ENCODE results near the gene DPAGT1. TPM values are rescaled to one million over a fixed set of nuclear protein-coding genes. Genes with fewer than 3 reads are reported as not detected.

DPAGT1 gene
- polyA plus RNA-seq, 1 donor from 2014 or later = 34.7 TPM

DNA sequence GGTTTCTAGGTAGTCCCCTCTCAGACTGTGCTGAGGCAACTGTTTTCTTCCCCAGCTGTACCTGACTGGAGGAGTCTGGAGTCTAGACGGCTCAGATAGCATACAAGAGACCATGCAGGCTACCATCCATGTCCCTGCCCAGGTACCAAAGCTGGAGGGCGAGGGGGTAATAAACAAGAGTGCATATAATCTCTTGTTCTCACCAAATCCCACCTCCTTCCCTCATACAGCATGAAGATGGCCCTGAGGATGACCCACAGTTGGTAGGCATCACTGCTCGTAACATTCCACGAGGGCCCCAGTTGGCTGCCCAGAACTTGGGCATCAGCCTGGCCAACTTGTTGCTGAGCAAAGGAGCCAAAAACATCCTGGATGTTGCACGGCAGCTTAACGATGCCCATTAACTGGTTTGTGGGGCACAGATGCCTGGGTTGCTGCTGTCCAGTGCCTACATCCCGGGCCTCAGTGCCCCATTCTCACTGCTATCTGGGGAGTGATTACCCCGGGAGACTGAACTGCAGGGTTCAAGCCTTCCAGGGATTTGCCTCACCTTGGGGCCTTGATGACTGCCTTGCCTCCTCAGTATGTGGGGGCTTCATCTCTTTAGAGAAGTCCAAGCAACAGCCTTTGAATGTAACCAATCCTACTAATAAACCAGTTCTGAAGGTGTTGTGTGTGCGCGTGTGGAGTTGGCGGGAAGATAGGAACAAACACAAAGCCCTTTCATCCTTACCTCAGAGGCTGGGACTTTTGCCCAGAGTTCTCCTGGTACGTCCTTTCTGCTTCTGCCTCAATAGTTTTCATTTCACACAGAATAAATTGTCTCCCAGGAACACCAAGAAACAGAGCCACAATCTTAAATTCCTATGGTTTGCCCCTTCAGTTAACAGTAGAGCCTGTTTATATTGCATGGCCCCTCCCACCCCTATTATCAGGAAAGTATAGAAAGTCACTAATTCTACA, 8.5 kb downstream of the DPAGT1 start:
- Mint-ChIP-seq H3K9me3 (no peaks in the 10 kb centered on the region), H3K36me3 (no peaks in the 10 kb centered on the region), H3K27ac (peak overlapping the region in 2 of 3 donors; percentile 88 to 96), H3K27me3 (peaks cover 2% of the 10 kb centered on the region), H3K4me1 (peaks cover 19 to 28% (median 27%) of the 10 kb centered on the region in 3 donors), H3K4me3 (peak overlapping the region; percentile 81 to 96 (median 94))

DNA sequence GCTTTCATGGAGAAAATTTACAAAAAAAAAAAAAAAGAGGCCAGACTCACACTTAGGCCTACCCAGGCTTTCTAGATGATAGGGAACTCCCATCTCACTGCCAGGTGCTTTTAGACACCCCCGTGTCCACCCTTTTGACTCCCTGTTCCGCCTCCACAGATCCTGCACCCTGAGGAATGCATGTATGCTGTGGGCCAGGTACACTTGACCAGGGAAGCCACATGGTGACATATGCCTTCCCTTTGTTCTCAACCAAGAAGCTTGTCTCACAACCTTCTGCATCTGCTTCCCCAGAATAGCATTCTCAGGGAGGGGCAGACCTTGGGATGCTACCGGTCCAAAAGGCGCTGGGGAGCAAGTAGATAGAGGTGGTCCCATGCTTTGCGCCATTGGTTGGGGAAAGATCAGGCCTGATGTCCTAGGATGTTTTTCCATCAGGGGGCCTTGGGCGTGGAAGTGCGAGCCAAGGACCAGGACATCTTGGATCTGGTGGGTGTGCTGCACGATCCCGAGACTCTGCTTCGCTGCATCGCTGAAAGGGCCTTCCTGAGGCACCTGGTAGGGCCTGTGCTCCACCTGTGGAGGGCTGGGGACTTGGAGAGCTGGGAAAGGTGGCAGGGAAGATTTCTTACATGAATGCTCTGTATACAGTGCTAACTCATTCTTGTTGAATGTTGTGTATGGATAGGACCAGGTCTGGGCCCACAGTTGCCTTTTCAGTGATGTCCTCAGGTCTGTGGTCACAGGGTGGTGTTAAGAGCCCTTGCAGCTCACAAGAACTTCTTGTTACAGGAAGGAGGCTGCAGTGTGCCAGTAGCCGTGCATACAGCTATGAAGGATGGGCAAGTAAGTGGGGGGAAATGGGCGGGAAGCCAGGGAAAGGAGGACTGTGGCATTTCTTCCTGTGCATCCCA, 9.4 kb downstream of the DPAGT1 start:
- H3K36me3 Mint-ChIP-seq = no peaks in the 10 kb centered on the region
- peaks cover 2% of the 10 kb centered on the region for H3K27me3 Mint-ChIP-seq
- H3K4me3 Mint-ChIP-seq = peak overlapping the region in 1 of 4 donors; percentile 81
- peak overlapping the region in 1 of 3 donors; percentile 88 for H3K27ac Mint-ChIP-seq
- no peaks in the 10 kb centered on the region for H3K9me3 Mint-ChIP-seq
- H3K4me1 Mint-ChIP-seq = peaks cover 19 to 26% (median 23%) of the 10 kb centered on the region in 3 donors

DNA sequence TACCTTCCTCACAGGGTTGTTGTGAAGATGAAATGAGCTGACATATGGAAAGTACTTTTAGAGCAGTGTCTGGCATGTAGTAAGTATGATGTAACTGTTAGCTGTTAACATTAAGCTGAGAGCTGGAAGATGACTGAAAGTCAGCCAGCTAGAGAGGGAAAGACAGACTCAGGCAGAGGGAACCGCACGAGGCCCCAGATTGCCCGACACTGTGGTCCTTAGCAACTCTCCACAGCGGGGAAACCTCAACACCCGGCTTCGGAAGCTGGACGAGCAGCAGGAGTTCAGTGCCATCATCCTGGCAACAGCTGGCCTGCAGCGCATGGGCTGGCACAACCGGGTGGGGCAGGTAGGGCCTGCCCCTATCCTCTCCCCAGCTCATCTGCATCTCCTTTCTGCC, 10.5 kb downstream of the DPAGT1 start:
- H3K9me3 Mint-ChIP-seq = no peaks in the 10 kb centered on the region
- no peak overlapping the region for H3K27ac Mint-ChIP-seq
- H3K4me3 Mint-ChIP-seq = peak overlapping the region in 1 of 4 donors; percentile 35
- H3K27me3 Mint-ChIP-seq = peaks cover 2% of the 10 kb centered on the region
- no peaks in the 10 kb centered on the region for H3K36me3 Mint-ChIP-seq
- H3K4me1 Mint-ChIP-seq = peaks cover 15 to 22% (median 18%) of the 10 kb centered on the region in 3 donors

DNA sequence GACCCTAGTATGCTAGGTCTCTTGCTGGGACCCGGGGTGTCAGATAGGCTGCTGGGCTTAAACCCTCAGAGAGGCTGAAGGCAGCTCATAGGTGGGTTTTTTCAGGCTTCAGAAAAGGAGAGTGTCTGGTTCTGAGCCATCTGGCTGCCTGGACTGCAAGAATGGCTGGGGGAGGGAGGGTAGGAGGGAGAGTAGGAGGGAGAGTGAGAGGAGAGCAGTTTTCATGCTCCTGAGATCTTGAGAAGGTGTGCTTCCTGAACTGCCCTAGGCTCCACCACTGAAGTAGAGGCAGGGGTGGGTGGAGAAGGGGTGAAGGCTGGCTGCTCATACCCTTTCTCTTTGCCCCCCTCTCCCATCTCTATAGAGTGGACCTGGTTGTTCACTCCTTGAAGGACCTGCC, 12.3 kb downstream of the DPAGT1 start:
- Mint-ChIP-seq H3K27ac (peak overlapping the region in 1 of 3 donors; percentile 61), H3K4me3 (peak overlapping the region in 1 of 4 donors; percentile 44), H3K4me1 (peaks cover 25 to 27% (median 26%) of the 10 kb centered on the region in 3 donors), H3K36me3 (no peaks in the 10 kb centered on the region), H3K27me3 (no peaks in the 10 kb centered on the region), H3K9me3 (no peaks in the 10 kb centered on the region)

DNA sequence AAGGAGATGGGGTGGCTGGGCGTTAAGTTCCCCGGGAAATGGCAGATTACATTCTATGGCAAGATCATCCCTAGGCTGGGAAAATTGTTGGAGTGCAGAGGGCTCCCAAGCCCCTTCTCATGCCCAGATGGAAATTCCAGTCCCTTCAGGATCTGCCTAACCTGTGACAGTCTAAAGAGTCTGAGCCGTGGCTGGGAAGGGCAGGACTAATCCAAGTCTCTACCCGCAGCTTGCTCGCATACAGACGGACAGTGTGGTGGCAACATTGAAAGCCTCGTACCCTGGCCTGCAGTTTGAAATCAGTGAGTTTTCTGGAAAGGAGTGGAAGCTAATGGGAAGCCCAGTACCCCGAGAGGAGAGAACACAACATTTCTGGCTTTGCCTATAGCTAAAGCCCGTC, 13.2 kb downstream of the DPAGT1 start:
- Mint-ChIP-seq H3K4me1 (peaks cover 20 to 25% (median 20%) of the 10 kb centered on the region in 3 donors), H3K27ac (peak overlapping the region in 1 of 3 donors; percentile 61), H3K27me3 (no peaks in the 10 kb centered on the region), H3K9me3 (no peaks in the 10 kb centered on the region), H3K4me3 (peak overlapping the region in 1 of 4 donors; percentile 54), H3K36me3 (no peaks in the 10 kb centered on the region)

DNA sequence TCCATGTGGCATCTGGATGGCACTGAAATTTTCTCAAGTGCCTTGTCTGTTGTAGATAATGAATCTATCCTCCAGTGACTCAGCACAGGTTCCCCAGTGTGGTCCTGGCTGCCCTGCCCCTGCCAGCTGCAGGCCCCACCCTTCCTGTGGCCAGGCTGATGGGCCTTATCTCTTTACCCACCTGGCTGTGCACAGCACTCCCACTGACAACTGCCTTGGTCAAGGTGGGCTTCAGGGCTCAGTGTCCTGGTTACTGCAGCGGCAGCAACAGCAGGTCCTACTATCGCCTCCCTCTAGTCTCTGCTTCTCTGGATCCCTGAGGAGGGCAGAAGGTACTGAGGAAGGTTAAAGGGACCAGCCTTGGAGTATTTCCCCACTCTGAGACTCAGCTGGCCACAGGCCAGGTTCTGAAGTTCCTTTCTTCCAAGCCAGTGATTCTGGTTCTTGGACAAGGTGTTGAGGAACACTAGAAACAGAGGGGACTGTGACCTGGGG, 13.9 kb downstream of the DPAGT1 start:
- Mint-ChIP-seq H3K27ac (peak overlapping the region in 1 of 3 donors; percentile 61), H3K36me3 (no peaks in the 10 kb centered on the region), H3K4me3 (peak overlapping the region in 1 of 4 donors; percentile 54), H3K27me3 (no peaks in the 10 kb centered on the region), H3K4me1 (peaks cover 18 to 24% (median 20%) of the 10 kb centered on the region in 3 donors), H3K9me3 (no peaks in the 10 kb centered on the region)

DNA sequence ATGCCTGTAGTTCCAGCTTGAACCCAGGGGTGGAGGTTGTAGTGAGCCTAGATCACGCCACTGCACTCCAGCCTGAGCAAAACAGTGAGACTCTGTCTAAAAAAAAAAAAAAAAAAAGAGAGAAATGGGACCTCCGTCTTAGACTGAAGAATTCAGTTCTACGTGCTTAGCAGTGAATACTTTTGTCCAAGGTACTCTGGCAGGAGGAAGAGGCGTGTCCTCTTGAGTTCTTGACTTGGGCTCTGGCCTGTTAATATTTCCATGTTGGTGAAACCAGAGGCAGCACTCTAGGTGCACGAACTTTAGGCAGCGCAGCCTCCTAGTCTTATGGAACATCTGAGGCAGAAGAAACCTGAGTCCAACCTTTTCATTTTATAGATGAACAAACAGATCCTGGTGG, 14.5 kb downstream of the DPAGT1 start:
- H3K4me1 Mint-ChIP-seq = peaks cover 18 to 22% (median 20%) of the 10 kb centered on the region in 3 donors
- no peaks in the 10 kb centered on the region for H3K36me3 Mint-ChIP-seq
- peak overlapping the region in 2 of 4 donors; percentile 54 to 55 for H3K4me3 Mint-ChIP-seq
- H3K27me3 Mint-ChIP-seq = no peaks in the 10 kb centered on the region
- H3K9me3 Mint-ChIP-seq = no peaks in the 10 kb centered on the region
- peak overlapping the region in 1 of 3 donors; percentile 31 for H3K27ac Mint-ChIP-seq

DNA sequence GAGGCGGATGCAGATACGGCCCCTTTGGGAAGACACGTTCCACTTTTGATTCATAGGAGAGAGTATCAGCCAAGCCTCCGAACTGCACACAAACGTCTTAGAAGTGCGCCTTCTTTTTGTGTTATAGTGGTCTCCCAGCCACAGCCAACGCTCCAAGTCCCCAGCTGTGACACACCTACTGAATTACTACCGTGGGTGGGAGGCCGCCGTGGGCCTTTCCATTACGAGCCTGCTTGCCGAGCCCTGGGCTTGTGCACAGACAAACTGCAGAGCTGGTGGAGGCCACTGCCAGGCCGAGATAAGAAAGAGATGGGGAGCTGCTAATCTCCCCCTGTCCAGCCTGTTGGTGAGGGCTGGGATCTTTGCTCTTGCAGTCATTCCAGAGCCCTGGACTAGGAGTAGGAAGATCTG, 16.2 kb downstream of the DPAGT1 start:
- H3K27me3 Mint-ChIP-seq = no peaks in the 10 kb centered on the region
- no peaks in the 10 kb centered on the region for H3K9me3 Mint-ChIP-seq
- peak overlapping the region; percentile 91 to 98 (median 97) for H3K4me3 Mint-ChIP-seq

DNA sequence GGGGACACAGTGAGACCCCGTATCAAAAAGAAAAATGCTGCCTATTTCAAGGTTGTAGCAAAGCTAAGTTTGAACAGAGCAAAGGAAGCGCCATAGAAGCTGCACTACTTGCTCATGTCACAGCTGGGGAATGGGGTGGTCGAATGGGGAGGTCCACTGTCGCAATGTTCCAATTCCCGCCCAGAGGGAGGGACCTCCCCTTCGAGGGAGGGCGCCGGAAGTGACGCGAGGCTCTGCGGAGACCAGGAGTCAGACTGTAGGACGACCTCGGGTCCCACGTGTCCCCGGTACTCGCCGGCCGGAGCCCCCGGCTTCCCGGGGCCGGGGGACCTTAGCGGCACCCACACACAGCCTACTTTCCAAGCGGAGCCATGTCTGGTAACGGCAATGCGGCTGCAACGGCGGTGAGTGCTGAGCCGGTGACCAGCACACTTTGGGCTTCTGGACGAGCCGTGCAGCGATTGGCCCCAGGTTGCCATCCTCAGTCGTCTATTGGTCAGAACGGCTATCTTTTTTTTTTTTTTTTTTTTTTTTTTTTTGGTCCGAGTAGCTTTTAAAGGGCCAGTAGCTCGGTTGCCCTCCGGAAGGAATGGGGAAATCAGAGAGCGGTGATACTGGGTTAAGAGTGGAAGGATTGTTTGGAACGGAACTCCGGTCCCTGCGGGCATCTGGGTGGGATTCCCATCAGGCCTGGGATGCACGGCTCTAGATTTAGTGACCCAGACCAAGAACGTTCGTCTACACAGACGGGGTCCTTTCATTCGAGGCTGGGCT, 16.8 kb downstream of the DPAGT1 start, which contains the start of gene HMBS:
Gene HMBS (plus strand): TSS at position 219 of the 774 bp plus-strand sequence. CDS start 153 bp downstream, at position 372.
- Mint-ChIP-seq H3K4me3 (peak within 1 kb of the TSS; percentile 91 to 98 (median 97)), H3K4me1 (peaks cover 15 to 16% (median 16%) of the 10 kb centered on the region in 3 donors), H3K9me3 (no peaks in the 10 kb centered on the region), H3K36me3 (no peaks in the 10 kb centered on the region), H3K27ac (peak within 1 kb of the TSS; percentile 92 to 97 (median 96)), H3K27me3 (no peaks in the 10 kb centered on the region)

More for the DNA sequence above, 16.2 kb downstream of the DPAGT1 start:
- H3K27ac Mint-ChIP-seq = peak overlapping the region; percentile 92 to 97 (median 96)
- peaks cover 19 to 20% (median 20%) of the 10 kb centered on the region in 3 donors for H3K4me1 Mint-ChIP-seq
- no peaks in the 10 kb centered on the region for H3K36me3 Mint-ChIP-seq

DNA sequence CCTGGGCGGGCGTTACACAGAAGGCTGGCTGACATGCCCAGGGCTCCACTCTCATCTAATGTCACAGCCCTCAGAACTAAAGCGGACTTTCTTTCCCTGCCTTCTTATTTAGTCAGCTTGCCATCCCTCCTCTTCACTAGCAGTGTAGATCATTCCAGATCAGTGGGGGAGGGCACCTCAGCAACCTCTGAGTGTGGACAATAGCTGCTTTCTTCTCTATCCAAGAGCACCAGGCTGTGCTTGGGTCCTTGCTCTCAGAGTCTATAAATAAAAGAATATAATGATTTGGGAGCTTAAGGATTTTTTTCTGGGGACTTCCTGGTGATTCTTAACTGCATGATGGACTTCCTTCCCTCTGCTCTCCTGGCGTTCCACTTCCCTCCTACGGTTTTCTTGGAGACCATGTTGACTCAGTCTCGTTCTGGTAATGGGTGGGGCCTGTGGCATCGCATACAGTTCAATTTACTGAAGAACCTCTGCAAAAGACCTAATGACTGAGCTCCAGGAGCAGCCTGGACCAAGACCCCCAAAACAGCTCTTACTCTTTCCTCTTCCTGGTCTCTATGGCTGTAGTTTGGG, 19.9 kb downstream of the DPAGT1 start:
- peaks cover 2% of the 10 kb centered on the region for H3K36me3 Mint-ChIP-seq
- H3K9me3 Mint-ChIP-seq = no peaks in the 10 kb centered on the region
- peaks cover 11 to 16% (median 12%) of the 10 kb centered on the region in 3 donors for H3K4me1 Mint-ChIP-seq
- peak overlapping the region in 1 of 3 donors; percentile 70 for H3K27ac Mint-ChIP-seq
- H3K4me3 Mint-ChIP-seq = peak overlapping the region in 2 of 4 donors; percentile 20 to 35
- no peaks in the 10 kb centered on the region for H3K27me3 Mint-ChIP-seq

DNA sequence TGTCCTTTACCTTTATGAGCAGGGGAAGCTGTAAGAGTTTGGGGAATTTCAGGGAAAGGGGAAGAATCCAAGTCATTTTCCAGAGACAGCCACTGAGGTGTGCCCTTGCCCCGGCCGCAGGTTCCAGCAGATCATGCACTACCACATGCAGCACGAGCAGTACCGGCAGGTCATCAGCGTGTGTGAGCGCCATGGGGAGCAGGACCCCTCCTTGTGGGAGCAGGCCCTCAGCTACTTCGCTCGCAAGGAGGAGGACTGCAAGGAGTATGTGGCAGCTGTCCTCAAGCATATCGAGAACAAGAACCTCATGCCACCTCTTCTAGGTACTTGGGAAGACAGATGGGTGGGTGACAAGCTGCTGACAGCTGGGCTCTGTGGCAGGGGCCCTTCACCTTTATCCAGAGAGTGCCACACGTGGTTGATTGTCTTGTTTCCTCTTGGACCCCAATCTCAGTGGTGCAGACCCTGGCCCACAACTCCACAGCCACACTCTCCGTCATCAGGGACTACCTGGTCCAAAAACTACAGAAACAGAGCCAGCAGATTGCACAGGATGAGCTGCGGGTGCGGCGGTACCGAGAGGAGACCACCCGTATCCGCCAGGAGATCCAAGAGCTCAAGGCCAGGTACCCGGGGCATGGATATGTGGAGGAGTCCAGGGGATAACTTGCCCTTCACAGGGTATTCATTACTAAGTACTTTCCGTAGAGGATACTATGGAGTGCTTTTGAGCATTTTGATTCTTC, 22.8 kb downstream of the DPAGT1 start:
- Mint-ChIP-seq H3K36me3 (peaks cover 2% of the 10 kb centered on the region), H3K27me3 (no peaks in the 10 kb centered on the region), H3K4me3 (peak overlapping the region in 2 of 4 donors; percentile 8 to 20), H3K9me3 (no peaks in the 10 kb centered on the region), H3K4me1 (peaks cover 0 to 1% (median 1%) of the 10 kb centered on the region in 3 donors), H3K27ac (no peak overlapping the region)

DNA sequence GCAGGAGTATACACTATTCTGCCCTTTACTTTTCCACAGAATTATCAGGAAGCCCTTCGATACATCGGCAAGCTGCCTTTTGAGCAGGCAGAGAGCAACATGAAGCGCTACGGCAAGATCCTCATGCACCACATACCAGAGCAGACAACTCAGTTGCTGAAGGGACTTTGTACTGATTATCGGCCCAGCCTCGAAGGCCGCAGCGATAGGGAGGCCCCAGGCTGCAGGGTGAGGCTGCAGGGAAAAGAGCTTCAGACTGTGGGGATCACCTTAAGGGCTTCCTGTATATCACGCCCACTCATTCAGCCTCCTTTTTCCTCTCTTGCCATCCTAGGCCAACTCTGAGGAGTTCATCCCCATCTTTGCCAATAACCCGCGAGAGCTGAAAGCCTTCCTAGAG, 23.8 kb downstream of the DPAGT1 start:
- H3K4me3 Mint-ChIP-seq = no peak overlapping the region
- peaks cover 0 to 2% (median 1%) of the 10 kb centered on the region in 3 donors for H3K4me1 Mint-ChIP-seq
- H3K27me3 Mint-ChIP-seq = no peaks in the 10 kb centered on the region
- no peak overlapping the region for H3K27ac Mint-ChIP-seq
- peaks cover 4% of the 10 kb centered on the region for H3K36me3 Mint-ChIP-seq
- H3K9me3 Mint-ChIP-seq = no peaks in the 10 kb centered on the region

Data from IgD-negative memory B cell (primary cell).